OCI-LY3 (cell line): ENCODE measurements around the gene SPATS2L.

Experiments
- H2AFZ ChIP-seq: fragments of 200-600, 300-600 bp; shearing (Covaris generic); 2 replicates; pipeline ENCODE4 v1.6.0; 2014; ENCODE audit warnings: antibody characterized with exemption, low read depth, low read length
- H3K27ac ChIP-seq: fragments of 200-600, 300-600 bp; sonication (generic); 2 replicates; pipeline ENCODE4 v1.5.1; 2014; ENCODE audit warnings: mild to moderate bottlenecking, low read length, moderate library complexity, mixed read lengths
- H3K27me3 ChIP-seq: fragments of 200-600, 300-600 bp; sonication (generic); 2 replicates; pipeline ENCODE4 v1.6.1; 2014; ENCODE audit warnings: low read depth, low read length, mixed read lengths
- H3K36me3 ChIP-seq: fragments of 200-600, 300-600 bp; sonication (generic); replicated peaks from 2 replicates; pipeline ENCODE3; 2014; ENCODE audit warnings: low read depth, low read length, mixed read lengths
- H3K4me1 ChIP-seq: fragments of 300-600, 200-600 bp; sonication (generic); 2 replicates; pipeline ENCODE4 v1.6.1; 2014; ENCODE audit warnings: low read length, mixed read lengths
- H3K4me2 ChIP-seq: fragments of 200-600, 300-600 bp; sonication (generic); 2 replicates; pipeline ENCODE4 v1.6.1; 2014; ENCODE audit warnings: low read length, mixed read lengths
- H3K4me3 ChIP-seq: fragments of 300-600, 200-600 bp; sonication (generic); 2 replicates; pipeline ENCODE4 v1.5.1; 2014; ENCODE audit warnings: antibody characterized with exemption, mild to moderate bottlenecking, low read length, moderate library complexity
- H3K79me2 ChIP-seq: fragments of 300-600, 200-600 bp; shearing (Covaris generic); 2 replicates; pipeline ENCODE4 v1.6.1; 2014; ENCODE audit warnings: mild to moderate bottlenecking, low read length, mixed read lengths
- H3K9ac ChIP-seq: fragments of 300-600, 200-600 bp; shearing (Covaris generic); 2 replicates; pipeline ENCODE4 v1.6.0; 2014; ENCODE audit warnings: mild to moderate bottlenecking, low read length, moderate library complexity
- H3K9me3 ChIP-seq: fragments of 200-600, 300-600 bp; shearing (Covaris generic); 2 replicates; pipeline ENCODE4 v1.6.1; 2014; ENCODE audit warnings: low read length, mixed read lengths; ENCODE audit not compliant: insufficient read depth
- H4K20me1 ChIP-seq: fragments of 200-600, 300-600 bp; sonication (generic); 2 replicates; pipeline ENCODE4 v1.6.1; 2016; ENCODE audit warnings: low read length, mixed read lengths; ENCODE audit not compliant: insufficient read depth
- CTCF ChIP-seq: fragments of 200-600, 300-600 bp; sonication (generic); IDR thresholded peaks from 2 replicates; pipeline ENCODE4 v1.5.1; 2014; ENCODE audit warnings: antibody characterized with exemption, low read length, low read depth
- EZH2phosphoT487 ChIP-seq: fragments of 200-600 bp; shearing (Covaris generic); IDR thresholded peaks from 2 replicates; pipeline ENCODE4 v1.6.1; 2018; ENCODE audit warnings: antibody characterized with exemption, mixed run types, low read depth

The SPATS2L gene

GRCh38 chr2:200470230-200470629 is 163.7 kb downstream of the SPATS2L start:
- H4K20me1 ChIP-seq = no peaks in the 10 kb centered on the region
- H3K4me2 ChIP-seq = no peak overlapping the region
- no peaks in the 10 kb centered on the region for H3K79me2 ChIP-seq
- H3K27me3 ChIP-seq = no peaks in the 10 kb centered on the region
- peaks cover 22% of the 10 kb centered on the region for H3K4me1 ChIP-seq
- no peaks in the 10 kb centered on the region for H3K9me3 ChIP-seq
- no peak overlapping the region for H3K9ac ChIP-seq
- H2AFZ ChIP-seq = no peak overlapping the region
- TF ChIP-seq CTCF = no peak
- TF ChIP-seq EZH2phosphoT487 = no peak
- H3K36me3 ChIP-seq = no peaks in the 10 kb centered on the region
- no peak overlapping the region for H3K27ac ChIP-seq
- H3K4me3 ChIP-seq = no peak overlapping the region

- no peaks in the 10 kb centered on the region for H3K27me3 ChIP-seq
- H3K27ac ChIP-seq = no peak overlapping the region
- H3K4me2 ChIP-seq = peak overlapping the region; percentile 68
- no peaks in the 10 kb centered on the region for H3K79me2 ChIP-seq
- H2AFZ ChIP-seq = no peak overlapping the region
- H3K36me3 ChIP-seq = no peaks in the 10 kb centered on the region
- no peak overlapping the region for H3K9ac ChIP-seq
- H4K20me1 ChIP-seq = no peaks in the 10 kb centered on the region
- H3K9me3 ChIP-seq = no peaks in the 10 kb centered on the region
- peak overlapping the region; percentile 43 for H3K4me3 ChIP-seq
- peaks cover 22% of the 10 kb centered on the region for H3K4me1 ChIP-seq
- TF ChIP-seq EZH2phosphoT487 (no peak), CTCF (peak; percentile 88)
These were observed 164.9 kb downstream of the SPATS2L start for GRCh38 chr2:200471324-200471848.

- Histone ChIP-seq H3K4me3 (peak overlapping the region; percentile 43; the same call in 1 of the 2 replicates), H3K36me3 (no peaks in the 10 kb centered on the region), H3K9ac (no peak overlapping the region), H3K9me3 (no peaks in the 10 kb centered on the region), H4K20me1 (no peaks in the 10 kb centered on the region), H3K4me1 (peaks cover 22% of the 10 kb centered on the region), H3K79me2 (no peaks in the 10 kb centered on the region), H2AFZ (no peak overlapping the region), H3K27me3 (no peaks in the 10 kb centered on the region), H3K4me2 (peak overlapping the region; percentile 68), H3K27ac (no peak overlapping the region)
- TF ChIP-seq EZH2phosphoT487 (no peak), CTCF (no peak)
These were observed 165.6 kb downstream of the SPATS2L start for GRCh38 chr2:200471928-200472645.

GRCh38 chr2:200472853-200473464 is 166.5 kb downstream of the SPATS2L start:
- no peak for TF ChIP-seq EZH2phosphoT487
- TF ChIP-seq CTCF = no peak
- Histone ChIP-seq H3K4me3 (no peak overlapping the region), H3K27ac (no peak overlapping the region), H3K9me3 (no peaks in the 10 kb centered on the region), H3K36me3 (no peaks in the 10 kb centered on the region), H2AFZ (no peak overlapping the region), H4K20me1 (no peaks in the 10 kb centered on the region), H3K4me2 (no peak overlapping the region), H3K79me2 (no peaks in the 10 kb centered on the region), H3K9ac (no peak overlapping the region), H3K4me1 (peaks cover 19% of the 10 kb centered on the region), H3K27me3 (no peaks in the 10 kb centered on the region)
